Left lung (tissue), 10 donors: ENCODE results near the gene C20orf144. TPM values are rescaled to one million over a fixed set of nuclear protein-coding genes. Genes with fewer than 3 reads are reported as not detected.

Experiments
- ATAC-seq: fragments of 200-7000 bp; cut with Tn5 transposase; one replicate; pipeline ENCODE4 v1.9.1; 2020; ENCODE audit warnings: moderate library complexity
- DNase-seq, 4 donors: peaks; one replicate each; pipeline ENCODE4 v3.0.0-alpha.2; 2013 to 2020
- H3K27ac ChIP-seq, 2 donors: fragments of 200-600 bp; sonication (generic) in 1 of 2; one replicate each; pipeline versions ENCODE4 v1.5.0 to v1.8.0; 2020 to 2021
- H3K27me3 ChIP-seq, 2 donors: fragments of 200-600 bp; sonication (generic) in 1 of 2; one replicate each; pipeline versions ENCODE4 v1.5.0 to v1.8.0; 2020 to 2021
- H3K36me3 ChIP-seq, 2 donors: fragments of 200-600 bp; sonication (generic) in 1 of 2; one replicate each; pipeline versions ENCODE4 v1.5.0 to v1.8.0; 2020 to 2021
- H3K4me1 ChIP-seq, 2 donors: fragments of 200-600 bp; one replicate each; pipeline ENCODE4 v1.8.0; 2021
- H3K4me3 ChIP-seq, 2 donors: fragments of 200-600 bp; sonication (generic) in 1 of 2; one replicate each; pipeline versions ENCODE4 v1.5.0 to v1.8.0; 2020 to 2021; ENCODE audit warnings: mild to moderate bottlenecking in 1 of 2
- H3K9me3 ChIP-seq, 2 donors: fragments of 200-600 bp; sonication (generic) in 1 of 2; one replicate each; pipeline versions ENCODE4 v1.5.0 to v1.8.0; 2020 to 2021
- CTCF ChIP-seq, 2 donors: fragments of 200-600 bp; sonication (generic) in 1 of 2; IDR thresholded peaks; one replicate each; pipeline versions ENCODE4 v1.5.0 to v1.8.0; 2021; ENCODE audit warnings: antibody characterized with exemption in 2 of 2
- intact Hi-C, 2 donors: fragments of 100-400 bp; cut with DNase I; formaldehyde crosslinking; loops; one replicate each; pipeline versions ENCODE4 v1.11.2 to v1.14.2; 2022
- polyA plus RNA-seq, 6 donors: library from polyadenylated mRNA; unstranded; fragments of 120-200 nt; gene quantifications; one replicate each; pipeline ENCODE4 v1.2.1, GENCODE V29; 2013; ENCODE audit not compliant: insufficient read length in 6 of 6
- total RNA-seq, 2 donors: library from RNA; stranded (reverse); fragmentation: NEBNext Ultra II Directional; extraction: Animal tissue kit (Norgen Biotek cat#: 25700); gene quantifications; one replicate each; pipeline ENCODE4 v1.2.1, GENCODE V29; 2021
- donor health status: DM: no; HTN: yes; CAD: no.
- donor health status: DM: no; HTN: no; CAD: no.

C20orf144 gene
- total and polyA plus RNA-seq, 8 donors: 0.24 to 0.78 (median 0.34) TPM; not detected in 1

GRCh38 chr20:33709398-33709797 is 47.3 kb downstream of the C20orf144 start:
- Histone ChIP-seq H3K4me3 (no peak overlapping the region), H3K9me3 (no peaks in the 10 kb centered on the region), H3K27ac (peak overlapping the region in 1 of 2 donors; percentile 15), H3K36me3 (peaks cover 0 to 67% of the 10 kb centered on the region in 2 donors), H3K4me1 (no peaks in the 10 kb centered on the region), H3K27me3 (no peaks in the 10 kb centered on the region)
- ATAC-seq (peak; percentile 72), DNase-seq (no peak)
- TF ChIP-seq CTCF (IDR thresholded peaks at IDR 0.05): no peak
- intact Hi-C loops: no loop called here

GRCh38 chr20:33709905-33710541 is 47.9 kb downstream of the C20orf144 start:
- H3K27ac ChIP-seq: no peak overlapping the region
- intact Hi-C loops: no loop called here
- no peaks in the 10 kb centered on the region for H3K27me3 ChIP-seq
- H3K4me3 ChIP-seq: no peak overlapping the region
- ATAC-seq: peak; percentile 90
- TF ChIP-seq CTCF (IDR thresholded peaks at IDR 0.05): no peak
- no peaks in the 10 kb centered on the region for H3K9me3 ChIP-seq
- peaks cover 0 to 68% of the 10 kb centered on the region in 2 donors for H3K36me3 ChIP-seq
- DNase-seq: peak in 1 of 4 donors; percentile 66
- no peaks in the 10 kb centered on the region for H3K4me1 ChIP-seq

DNA sequence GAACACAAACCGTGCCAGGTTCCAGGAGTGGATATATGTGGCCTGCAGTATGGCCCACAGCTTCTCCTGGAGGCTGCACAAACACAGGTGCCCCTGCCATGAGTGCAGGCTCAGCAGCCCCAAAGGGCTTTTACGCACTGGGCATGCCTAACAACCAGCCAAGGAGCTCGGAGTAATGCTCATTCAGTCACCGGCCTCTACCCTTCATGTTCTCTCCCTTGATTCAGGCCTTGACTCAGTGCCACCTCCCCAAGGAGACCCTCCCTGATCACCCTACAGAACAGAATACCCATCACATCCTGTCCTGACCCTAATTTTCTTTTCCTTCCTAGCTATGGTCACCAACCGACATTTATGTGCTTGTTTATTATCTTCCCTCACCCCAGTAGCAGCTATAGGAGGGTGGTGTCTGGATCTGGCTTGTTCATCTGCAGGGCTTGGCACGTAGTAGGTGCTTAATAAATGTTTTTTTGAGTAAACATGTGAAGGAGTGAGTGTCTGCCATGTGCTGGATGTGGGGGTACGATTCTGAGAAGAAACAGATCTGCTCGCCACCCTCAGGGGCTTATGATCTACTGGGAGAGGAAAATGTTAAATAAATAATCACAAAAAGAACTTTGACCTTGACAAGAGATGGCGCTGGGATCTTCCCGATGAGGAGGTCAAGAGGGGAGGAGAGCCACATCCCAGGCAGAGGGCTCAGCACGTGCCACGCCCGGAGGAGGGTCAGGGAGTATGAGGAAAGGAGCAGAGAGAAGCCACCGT is 48.7 kb downstream of the C20orf144 start:
- no peaks in the 10 kb centered on the region for H3K4me1 ChIP-seq
- H3K27ac ChIP-seq: no peak overlapping the region
- no peaks in the 10 kb centered on the region for H3K9me3 ChIP-seq
- no peak overlapping the region for H3K4me3 ChIP-seq
- no peak for TF ChIP-seq CTCF (IDR thresholded peaks at IDR 0.05)
- no peak for DNase-seq
- H3K36me3 ChIP-seq: peaks cover 0 to 63% of the 10 kb centered on the region in 2 donors
- H3K27me3 ChIP-seq: no peaks in the 10 kb centered on the region
- intact Hi-C loops: no loop called here
- ATAC-seq: no peak

DNA sequence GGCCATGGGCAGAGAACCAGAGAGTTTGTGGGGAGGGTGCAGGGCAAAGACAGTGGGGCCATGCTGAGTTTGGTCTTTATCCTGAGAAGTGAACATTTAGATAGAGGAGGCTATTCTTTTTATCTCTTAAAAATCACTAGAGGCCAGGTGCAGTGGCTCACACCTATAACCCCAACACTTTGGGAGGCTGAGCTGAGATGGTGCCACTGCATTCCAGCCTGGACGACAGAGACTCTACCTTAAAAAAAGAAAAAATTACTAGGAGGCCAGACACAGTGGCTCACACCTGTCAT is 49.3 kb downstream of the C20orf144 start:
- peaks cover 0 to 58% of the 10 kb centered on the region in 2 donors for H3K36me3 ChIP-seq

More for the DNA sequence above, 49.3 kb downstream of the C20orf144 start:
- Histone ChIP-seq H3K4me3 (no peak overlapping the region), H3K4me1 (no peaks in the 10 kb centered on the region), H3K27ac (no peak overlapping the region), H3K27me3 (no peaks in the 10 kb centered on the region), H3K9me3 (no peaks in the 10 kb centered on the region)
- DNase-seq: no peak
- TF ChIP-seq CTCF (IDR thresholded peaks at IDR 0.05): no peak
- ATAC-seq: no peak
- intact Hi-C loops: no loop called here

Other genes starting within 250 kb of the C20orf144 start
- gene SNTA1, start 218.6 kb upstream of the C20orf144 start, total RNA-seq: 1 to 10 TPM; 6.1 to 7.8 TPM
- 10 to 100 TPM in 4 of 6 donors, 1 to 10 TPM in 2; 9.7 to 12.7 (median 10.9) TPM for gene SNTA1, start 218.6 kb upstream of the C20orf144 start, polyA plus RNA-seq
- 10 to 100 TPM; 11.9 to 14.5 TPM for gene CBFA2T2, start 172.2 kb upstream of the C20orf144 start, total RNA-seq
- 10 to 100 TPM; 40.3 to 54.4 (median 47.0) TPM for gene CBFA2T2, start 172.2 kb upstream of the C20orf144 start, polyA plus RNA-seq
- 1 to 10 TPM; 1.2 to 2.3 TPM for gene ACTL10, start 4.6 kb downstream of the C20orf144 start, total RNA-seq
- under 1 TPM; 0.30 to 0.79 (median 0.48) TPM for gene ACTL10, start 4.6 kb downstream of the C20orf144 start, polyA plus RNA-seq
- gene NECAB3, start 12.1 kb downstream of the C20orf144 start, total RNA-seq: 10 to 100 TPM; 53.7 to 72.9 TPM
- 10 to 100 TPM; 22.3 to 34.5 (median 30.7) TPM for gene NECAB3, start 12.1 kb downstream of the C20orf144 start, polyA plus RNA-seq
- 10 to 100 TPM; 14.2 to 23.6 TPM for gene E2F1, start 24.1 kb downstream of the C20orf144 start, total RNA-seq
- gene E2F1, start 24.1 kb downstream of the C20orf144 start, polyA plus RNA-seq: 10 to 100 TPM; 12.2 to 18.0 (median 16.4) TPM
- 10 to 100 TPM; 25.4 to 47.5 TPM for gene PXMP4, start 58.0 kb downstream of the C20orf144 start, total RNA-seq
- 10 to 100 TPM; 11.6 to 18.5 (median 14.1) TPM for gene PXMP4, start 58.0 kb downstream of the C20orf144 start, polyA plus RNA-seq
- gene ZNF341, start 69.7 kb downstream of the C20orf144 start, total RNA-seq: 1 to 10 TPM; 4.9 to 5.2 TPM
- 1 to 10 TPM; 3.4 to 5.0 (median 4.1) TPM for gene ZNF341, start 69.7 kb downstream of the C20orf144 start, polyA plus RNA-seq
- 10 to 100 TPM; 83.2 to 90.5 TPM for gene CHMP4B, start 149.0 kb downstream of the C20orf144 start, total RNA-seq
- 100 to 1,000 TPM; 109 to 117 (median 112) TPM for gene CHMP4B, start 149.0 kb downstream of the C20orf144 start, polyA plus RNA-seq